HFF-Myc (cell line): Measurements from ENCODE around the gene PDLIM5.

ENCODE experiments used
- DNase-seq: peaks from one replicate; pipeline ENCODE4 v3.0.0-alpha.2; 2011; ENCODE audit warnings: low read depth; ENCODE audit errors: extremely low read depth
- H3K4me3 ChIP-seq: replicated peaks from 2 replicates; pipeline ENCODE4 v1.5.1; 2011; ENCODE audit warnings: low read depth, mild to moderate bottlenecking, control low read depth, low read length
- TF ChIP-seq, protein P1 (sequence below): IDR thresholded peaks from 2 replicates; pipeline ENCODE4 v1.5.1; 2012; ENCODE audit warnings: mild to moderate bottlenecking, low read depth, low read length, control low read depth; ENCODE audit errors: missing control alignments

PDLIM5 gene

DNA sequence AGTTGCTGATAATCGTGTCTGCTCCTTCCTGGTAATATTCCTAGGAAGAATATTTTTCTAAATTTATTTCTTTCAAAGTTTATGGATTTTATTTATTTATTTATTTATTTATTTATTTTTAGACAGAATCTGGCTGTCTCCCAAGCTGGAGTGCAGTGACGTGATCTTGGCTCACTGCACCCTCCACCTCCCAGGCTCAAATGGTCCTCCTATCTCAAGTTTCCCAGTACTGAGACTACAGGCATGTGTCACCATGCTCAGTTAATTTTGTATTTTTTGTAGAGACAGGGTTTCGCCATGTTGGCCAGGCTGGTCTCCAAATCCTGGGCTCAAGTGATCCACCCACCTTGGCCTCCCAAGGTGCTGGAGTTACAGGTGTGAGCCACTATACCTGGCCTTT, 48.9 kb downstream of the PDLIM5 start:
- TF ChIP-seq, protein P1, sequence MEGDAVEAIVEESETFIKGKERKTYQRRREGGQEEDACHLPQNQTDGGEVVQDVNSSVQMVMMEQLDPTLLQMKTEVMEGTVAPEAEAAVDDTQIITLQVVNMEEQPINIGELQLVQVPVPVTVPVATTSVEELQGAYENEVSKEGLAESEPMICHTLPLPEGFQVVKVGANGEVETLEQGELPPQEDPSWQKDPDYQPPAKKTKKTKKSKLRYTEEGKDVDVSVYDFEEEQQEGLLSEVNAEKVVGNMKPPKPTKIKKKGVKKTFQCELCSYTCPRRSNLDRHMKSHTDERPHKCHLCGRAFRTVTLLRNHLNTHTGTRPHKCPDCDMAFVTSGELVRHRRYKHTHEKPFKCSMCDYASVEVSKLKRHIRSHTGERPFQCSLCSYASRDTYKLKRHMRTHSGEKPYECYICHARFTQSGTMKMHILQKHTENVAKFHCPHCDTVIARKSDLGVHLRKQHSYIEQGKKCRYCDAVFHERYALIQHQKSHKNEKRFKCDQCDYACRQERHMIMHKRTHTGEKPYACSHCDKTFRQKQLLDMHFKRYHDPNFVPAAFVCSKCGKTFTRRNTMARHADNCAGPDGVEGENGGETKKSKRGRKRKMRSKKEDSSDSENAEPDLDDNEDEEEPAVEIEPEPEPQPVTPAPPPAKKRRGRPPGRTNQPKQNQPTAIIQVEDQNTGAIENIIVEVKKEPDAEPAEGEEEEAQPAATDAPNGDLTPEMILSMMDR, result no peak
- H3K4me3 ChIP-seq, result no peak overlapping the region
- DNase-seq, result no peak

GRCh38 chr4:94504545-94504944, 52.8 kb downstream of the PDLIM5 start:
- no peak for DNase-seq
- TF ChIP-seq, protein P1, result no peak
- H3K4me3 ChIP-seq, result no peak overlapping the region

GRCh38 chr4:94506822-94507221, 55.1 kb downstream of the PDLIM5 start:
- TF ChIP-seq, protein P1, result no peak
- no peak overlapping the region for H3K4me3 ChIP-seq
- DNase-seq, result no peak

- no peak overlapping the region for H3K4me3 ChIP-seq
- TF ChIP-seq, protein P1, result no peak
- no peak for DNase-seq
These were observed 55.5 kb downstream of the PDLIM5 start for GRCh38 chr4:94507281-94507680.

- DNase-seq, result no peak
- TF ChIP-seq, protein P1, result no peak
- H3K4me3 ChIP-seq, result no peak overlapping the region
These were observed 56.0 kb downstream of the PDLIM5 start for GRCh38 chr4:94507708-94508107.

DNA sequence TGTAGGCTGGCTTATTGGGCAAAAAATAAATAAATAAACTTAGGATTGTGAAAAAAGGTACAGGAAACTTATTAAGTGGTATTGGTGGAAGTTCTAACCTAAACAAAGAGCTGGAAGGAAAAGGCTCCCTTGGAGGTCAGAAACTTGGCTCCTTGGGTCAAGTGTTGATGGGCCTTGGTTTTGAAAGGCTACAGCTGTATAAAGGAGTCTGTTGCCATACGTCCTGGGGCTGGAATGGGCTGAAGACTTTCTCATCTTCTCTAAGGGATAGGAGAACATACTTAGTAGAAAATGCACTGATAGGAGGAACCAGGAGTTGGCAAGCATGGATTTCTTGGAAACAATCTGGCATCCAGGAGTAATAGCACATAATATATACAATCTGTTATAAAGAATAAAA, 56.6 kb downstream of the PDLIM5 start:
- no peak for DNase-seq
- TF ChIP-seq, protein P1, result no peak
- no peak overlapping the region for H3K4me3 ChIP-seq

DNA sequence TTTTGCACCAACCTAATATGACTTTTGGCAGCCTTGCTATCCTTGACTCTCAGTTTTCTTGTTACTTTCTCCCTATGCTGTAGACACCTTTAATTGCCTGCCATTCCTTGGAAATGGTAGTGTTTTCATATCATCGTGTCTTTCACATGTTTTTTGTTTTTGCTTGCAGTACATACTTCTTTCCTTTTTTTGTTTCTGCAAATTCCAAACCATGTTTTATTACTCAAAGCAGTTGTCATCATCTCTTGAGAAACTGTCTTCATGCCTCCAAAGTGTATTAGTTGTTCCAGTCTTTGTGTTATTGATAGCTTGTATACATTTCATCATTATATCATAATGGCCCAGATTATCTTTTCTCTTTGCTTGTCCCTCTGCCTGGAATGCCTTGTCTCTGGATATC, 57.1 kb downstream of the PDLIM5 start:
- H3K4me3 ChIP-seq, result no peak overlapping the region
- TF ChIP-seq, protein P1, result no peak
- DNase-seq, result no peak
